HG02852 (cell line): Measurements from ENCODE around the gene ZAP70.
"Not testable (repeated sequence)": the region's sequence is repeated elsewhere in the genome, so short reads cannot be mapped to it uniquely, and the experiment has no call there.

Source experiments
- ATAC-seq: cut with Tn5 transposase; IDR thresholded peaks from one replicate; pipeline ENCODE4 v1.9.1; 2021; ENCODE audit warnings: mild to moderate bottlenecking, moderate library complexity; ENCODE audit not compliant: unreplicated experiment

ZAP70 gene

DNA sequence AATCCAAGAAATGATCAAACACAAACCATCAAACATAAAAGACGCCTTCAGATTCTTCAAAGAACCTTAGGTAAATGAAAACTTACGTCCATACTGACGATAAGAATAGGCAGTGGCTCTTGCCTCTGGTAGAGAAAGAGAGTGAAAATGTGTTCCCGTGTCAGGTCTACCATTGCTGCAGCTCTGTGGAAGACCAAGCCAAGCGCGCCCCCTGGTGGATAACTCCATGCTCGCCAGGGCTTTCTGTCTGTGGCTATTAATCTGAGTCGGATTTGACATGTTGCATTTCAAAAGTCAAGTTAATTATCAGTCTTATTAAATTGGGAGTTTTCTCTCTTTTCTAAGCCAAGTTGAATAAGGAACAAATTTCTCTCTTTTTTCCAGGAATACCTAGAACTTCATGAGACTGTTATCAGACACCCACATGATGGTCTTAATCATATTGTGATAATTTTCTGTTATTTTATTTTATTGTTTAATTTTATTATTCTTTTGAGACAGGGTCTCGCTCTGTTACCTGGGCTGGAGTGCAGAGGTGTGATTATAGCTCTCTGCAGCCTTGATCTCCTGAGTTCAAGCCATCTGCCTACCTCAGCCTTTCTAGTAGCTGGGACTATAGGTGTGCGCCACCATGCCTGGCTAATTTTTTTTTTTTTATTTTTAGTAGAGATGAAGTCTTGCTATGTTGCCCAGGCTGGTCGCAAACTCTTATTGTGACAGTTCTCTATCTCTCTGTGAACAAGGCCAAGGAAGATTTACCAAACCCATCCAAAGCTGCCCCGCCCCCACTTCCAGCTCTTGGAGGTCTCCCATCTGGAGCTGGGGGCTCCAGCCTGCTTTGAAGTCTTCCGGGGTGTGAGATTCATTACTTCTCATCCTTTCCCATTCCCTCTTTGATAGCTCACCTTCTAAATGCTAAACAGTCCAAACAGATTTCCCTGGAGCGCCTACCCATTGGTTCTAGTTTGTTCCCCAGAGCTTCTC is 15.8 kb upstream of the ZAP70 start:
- ATAC-seq = peak; percentile 67

DNA sequence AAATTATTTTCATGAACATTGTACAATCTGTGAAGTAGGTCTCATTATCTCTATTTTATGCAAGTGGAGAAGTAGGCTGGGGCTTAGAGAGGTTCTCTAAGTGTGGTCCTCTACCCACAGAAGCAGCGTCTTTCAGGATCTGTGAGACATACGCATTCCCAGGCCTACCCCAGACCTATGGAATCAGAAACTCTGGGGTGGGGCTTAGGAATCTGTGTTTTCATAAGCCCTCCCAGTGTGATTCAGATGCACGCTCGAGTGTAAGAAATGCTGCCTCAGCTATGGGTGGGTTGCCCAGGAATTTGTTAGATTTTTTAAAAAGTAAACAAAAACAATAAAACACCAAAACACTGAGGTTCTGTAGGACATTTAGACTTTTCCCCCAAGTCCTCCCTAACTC is 14.8 kb upstream of the ZAP70 start:
- ATAC-seq = no peak

DNA sequence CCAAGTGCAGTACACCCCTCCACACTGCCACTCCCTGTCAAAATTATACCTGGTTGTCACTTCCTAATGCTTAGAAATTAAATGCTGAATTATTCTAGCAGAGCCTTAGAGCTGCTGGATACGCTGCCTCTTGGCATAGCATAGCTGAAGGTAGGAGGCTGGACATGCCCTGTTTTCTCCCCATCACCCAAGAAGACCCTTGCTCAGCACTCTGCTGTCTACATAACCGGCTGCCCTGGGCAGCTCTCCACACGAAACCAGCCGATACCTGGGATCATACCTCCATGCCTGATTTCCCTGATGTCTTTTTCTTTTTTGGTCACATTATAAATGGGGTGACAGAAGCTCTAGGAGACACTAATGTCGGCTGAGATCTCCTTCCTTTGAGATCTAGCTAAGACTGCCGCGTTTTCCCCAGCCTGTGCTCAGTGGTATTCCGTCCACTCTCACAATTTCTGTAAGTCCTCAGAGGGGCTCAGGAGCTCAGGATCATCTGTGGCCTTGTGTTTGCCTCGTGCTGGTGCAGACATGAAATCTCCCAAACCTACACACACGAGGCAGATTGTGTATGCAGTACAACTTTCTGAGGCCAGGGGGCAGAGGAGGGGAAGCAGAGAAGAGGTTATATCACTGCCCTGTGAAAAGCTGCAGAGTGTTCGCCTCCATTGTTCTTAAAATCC is 13.5 kb upstream of the ZAP70 start:
- no peak for ATAC-seq

DNA sequence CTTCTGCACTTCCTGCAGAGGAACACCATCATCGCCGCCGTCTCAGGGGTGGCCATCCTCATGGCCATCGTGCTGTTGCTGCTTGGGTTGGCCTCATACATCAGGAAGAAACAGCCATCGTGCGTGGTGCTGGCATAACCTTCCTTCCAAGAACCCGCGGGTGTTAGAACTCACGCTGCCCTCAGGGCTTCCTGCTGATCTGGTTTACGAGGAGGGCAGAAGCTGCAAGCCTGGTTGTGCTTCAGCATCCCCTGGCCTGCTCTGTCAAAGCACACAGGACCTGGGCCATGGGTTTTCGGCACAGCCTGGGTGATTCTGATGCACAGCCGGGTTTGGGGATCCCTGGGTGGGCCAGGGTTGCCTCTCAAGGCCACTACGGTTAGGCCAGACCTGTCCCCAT is 12.2 kb upstream of the ZAP70 start:
- ATAC-seq = no peak

DNA sequence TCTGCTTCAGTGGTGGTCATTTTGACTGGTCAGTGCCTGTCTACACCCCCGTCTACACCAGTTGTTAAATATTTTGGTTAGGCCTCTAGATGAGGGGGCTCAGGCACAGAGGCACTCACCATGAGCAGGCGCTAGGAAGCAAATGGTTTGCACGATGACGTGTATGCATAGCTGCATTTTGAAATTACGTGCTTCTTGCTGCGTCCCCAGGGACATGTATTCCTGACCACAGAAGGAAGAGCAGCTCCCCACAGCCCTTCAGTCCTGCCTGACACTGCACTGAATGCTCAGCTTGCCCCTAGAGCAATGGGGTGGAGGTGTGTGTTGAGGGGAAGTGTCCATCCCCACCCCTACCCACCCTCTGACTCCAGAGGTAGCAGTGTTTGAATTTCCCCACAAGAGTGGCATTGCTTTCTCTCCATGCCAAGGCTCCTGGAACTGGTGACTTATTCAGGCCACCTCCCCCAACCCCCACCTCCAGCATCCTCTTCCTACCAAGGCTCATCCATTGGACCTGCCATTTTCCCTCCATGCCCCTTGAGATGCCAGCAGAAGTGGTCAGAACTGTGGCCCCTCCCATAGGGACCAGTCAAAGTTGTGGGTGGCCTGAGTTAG is 11.4 kb upstream of the ZAP70 start:
- no peak for ATAC-seq

DNA sequence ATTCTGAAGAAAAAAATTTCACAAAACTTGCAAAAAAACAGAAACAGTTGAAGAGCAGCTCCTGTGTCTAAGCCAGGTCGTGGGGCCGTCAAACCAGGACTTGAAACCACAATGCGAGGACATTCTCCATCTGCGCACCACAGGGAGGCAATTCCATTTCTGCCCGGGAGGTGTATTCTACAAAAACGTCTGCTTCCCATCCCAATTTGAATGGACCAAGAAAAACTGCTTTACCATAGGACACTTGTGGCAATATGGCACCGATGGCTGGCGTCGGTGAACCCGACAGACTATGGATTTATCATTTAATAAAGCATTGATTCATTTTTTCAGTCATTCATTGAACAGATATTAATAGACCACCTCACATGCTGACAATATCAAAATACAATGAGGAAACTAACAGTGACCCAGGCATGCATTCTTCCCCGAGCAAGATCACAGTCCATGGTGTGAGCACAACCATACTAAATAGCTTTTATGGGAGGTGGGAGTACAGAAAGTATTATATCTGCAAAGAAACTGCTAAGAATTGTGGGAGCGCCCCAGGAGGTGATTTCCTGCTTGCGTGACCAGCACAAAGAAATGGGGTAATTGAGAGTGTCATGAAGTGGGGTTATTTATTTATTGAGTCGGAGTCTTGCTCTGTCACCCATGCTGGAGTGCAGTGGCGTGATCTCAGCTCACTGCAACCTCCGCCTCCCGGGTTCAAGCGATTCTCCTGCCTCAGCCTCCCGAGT is 10.5 kb upstream of the ZAP70 start:
- no peak for ATAC-seq

DNA sequence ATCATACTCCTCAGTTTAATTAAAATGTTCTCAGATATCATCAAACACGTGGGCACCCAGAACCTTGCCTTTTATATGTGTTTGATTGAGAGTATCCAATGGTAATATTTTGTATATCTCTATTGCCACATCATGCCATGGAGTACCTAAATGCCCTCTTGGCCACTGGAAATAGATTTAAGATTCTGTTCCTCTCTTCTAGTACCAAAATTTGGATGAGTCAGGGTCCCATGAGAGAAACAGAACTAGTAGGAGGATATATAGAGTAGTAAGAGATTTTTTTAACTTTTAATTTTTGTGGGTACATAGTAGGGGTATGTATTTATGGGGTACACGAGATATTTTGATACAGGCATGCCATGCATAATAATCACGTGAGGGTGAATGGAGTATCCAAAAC is 9.6 kb upstream of the ZAP70 start:
- ATAC-seq = no peak

DNA sequence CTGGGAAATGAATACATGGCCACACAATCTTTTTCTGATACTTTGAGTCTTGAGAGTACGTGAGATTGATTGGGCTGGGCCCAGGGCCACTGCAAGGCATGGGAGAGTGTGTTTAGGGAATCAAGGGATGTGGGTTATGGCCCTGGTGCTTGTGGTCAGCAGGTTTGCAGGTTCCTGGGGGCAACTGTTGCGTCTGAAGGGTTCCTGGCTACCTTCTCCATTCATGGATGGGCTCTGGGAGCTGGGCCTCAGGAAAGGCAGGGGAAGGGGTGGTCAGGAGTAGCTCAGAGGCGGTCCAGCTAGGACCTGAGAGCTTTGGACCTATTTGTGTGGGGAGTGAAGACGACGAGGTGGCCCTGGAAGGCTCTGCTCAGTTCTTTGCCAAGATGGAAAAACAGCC is 8.4 kb upstream of the ZAP70 start:
- ATAC-seq = no peak

DNA sequence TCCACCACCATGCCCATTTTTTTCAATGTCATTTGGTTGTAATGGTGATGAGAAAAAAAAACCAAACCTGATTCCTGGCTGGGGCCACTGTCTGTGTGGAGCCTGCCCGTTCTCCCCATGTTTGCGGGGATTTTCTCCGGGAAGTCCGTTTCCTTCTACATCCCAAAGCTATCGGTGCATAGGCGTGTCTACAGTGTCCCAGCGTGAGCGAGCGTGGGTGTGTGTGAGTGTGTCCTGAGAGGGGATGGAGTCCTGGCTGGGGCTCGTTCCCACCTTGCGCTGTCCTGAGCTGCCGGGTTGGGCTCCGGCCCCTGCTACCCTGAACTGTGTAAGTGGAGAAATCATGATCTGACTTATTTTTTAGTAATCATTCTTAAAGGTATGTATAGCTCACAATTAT is 7.3 kb upstream of the ZAP70 start:
- ATAC-seq = no peak

DNA sequence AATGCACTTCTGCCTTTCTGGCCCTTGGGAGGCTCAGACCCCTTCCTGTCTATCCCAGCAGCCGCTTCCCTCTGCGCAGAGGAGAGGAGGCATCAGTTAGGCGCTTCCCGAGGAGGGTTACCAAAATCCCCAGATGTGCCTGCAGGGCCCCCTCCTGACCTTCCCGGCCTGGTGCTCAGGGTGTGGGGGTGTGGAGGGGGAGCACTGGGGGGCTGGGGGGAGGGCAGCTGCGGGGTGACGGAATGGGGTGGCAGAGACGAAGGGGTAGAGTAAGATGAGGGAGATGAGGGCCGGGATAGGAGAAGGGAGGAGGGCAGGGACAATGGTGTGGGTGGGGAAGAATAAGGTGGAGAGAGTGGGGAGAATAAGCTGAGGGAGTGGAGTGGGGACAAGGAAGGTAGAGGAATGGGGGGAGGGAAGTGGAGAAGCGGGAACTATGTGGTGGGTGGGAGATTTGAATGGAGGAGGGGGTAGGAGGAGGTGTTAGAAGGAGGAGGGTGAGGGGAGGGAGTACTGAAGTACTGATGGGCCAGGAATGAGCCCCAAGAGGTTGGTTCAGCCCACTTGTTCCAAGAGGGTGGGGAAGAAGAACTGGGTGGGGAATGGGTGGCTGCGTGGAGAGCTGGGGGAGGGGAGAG is 6.5 kb upstream of the ZAP70 start:
- ATAC-seq = no peak

DNA sequence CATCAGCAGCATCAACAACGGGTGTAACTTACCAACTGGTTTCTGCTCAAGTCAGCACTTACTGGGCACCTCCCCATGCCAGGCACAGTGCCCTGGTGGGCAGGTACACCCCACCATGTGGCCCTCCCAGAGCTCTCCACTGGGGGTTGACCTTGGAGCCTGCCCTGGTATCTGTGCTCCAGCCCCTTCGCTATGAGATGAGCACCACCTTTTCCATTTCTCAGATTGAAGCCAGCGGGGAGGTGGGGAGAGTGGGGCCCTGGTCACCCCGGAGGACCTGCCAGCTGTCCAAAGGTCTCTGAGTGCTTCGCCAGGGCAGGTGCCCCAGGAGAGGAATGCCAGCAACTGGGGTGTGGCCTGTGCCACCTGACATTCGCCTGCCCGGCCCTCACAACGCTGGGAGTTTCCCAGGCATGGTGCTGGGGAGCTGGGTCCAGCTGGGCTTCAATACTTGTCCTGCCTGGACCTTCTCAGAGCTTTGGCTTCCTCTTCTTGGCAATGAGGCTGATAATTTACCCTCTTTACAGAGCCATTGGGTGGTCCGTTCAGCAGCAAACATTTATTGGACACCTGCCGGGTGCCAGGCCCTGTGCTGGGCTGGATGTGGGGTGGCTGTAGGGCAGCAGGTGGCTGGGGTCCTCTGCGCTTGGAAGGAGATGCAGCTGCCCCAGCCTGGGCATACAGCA is 5.9 kb upstream of the ZAP70 start:
- ATAC-seq = no peak

DNA sequence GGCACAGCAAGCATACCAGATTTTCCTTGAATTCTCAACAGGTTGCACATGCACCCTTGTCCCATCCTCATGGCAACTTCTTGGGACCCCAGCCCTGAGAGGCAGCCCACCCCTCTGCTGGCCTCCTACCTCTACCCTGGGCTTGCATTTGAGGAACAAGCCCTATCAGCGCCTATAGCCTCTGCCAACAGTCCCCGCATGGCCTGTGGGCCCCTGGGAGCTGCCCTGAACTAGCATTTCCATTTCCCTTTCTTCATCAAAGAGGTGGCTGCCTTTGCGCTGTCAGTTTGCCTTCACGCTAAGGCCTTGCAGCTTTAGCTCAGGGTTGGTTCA is 5.4 kb upstream of the ZAP70 start:
- no peak for ATAC-seq

DNA sequence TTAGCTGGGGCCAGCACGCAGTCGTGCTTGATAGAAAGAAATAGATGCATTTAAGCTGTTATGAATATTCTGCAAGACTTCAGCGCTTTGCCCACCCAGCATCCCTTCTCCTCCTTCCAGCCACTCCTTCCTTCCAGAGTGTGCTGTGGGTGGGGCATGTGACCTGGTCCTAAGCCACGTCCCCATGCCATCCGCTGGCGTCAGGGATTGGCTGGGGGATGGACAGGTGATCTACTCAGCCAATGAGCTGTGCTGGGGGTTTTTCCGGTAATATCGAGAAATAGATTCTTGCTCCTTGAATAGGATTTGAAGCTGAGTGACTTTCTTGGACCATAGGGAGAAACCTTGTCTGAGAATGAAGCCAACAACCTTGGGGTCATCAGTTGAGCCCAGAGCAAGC is 4.8 kb upstream of the ZAP70 start:
- ATAC-seq = no peak

DNA sequence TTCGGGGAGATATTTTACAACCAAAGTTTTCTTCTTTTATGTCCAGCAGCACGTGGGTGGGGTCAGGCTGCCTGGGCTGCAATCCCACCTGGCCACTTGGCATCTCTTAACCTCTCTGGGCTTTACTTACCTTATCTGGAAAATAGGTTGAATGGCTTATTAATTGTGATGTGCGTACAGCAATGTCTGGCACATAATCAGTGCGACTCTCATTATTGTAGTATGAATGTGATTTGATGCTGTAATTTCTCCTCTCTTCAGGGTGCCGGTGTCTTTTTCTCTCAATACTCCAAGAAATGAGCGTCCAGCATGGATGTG is 2.0 kb upstream of the ZAP70 start:
- ATAC-seq = no peak

DNA sequence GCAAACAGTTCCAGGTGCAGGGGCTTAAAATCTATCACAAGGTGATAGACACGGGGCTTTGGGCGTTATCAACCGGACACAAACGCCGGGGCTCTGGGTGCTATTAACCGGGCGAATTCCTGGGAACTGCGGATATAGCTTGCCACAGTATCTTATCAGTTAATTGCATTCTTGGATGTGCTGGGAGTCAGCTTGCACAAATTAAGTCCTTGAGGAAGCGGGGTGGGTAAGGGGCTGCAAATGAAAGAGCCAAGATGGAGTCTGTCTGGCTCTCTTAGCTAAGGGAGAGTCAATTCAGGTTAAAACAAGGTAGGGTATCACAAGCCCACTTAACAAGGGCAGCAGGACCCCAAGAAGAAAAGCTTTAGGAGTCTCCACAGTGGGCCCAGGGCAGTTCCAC is 1.2 kb upstream of the ZAP70 start:
- ATAC-seq = not testable (repeated sequence)

DNA sequence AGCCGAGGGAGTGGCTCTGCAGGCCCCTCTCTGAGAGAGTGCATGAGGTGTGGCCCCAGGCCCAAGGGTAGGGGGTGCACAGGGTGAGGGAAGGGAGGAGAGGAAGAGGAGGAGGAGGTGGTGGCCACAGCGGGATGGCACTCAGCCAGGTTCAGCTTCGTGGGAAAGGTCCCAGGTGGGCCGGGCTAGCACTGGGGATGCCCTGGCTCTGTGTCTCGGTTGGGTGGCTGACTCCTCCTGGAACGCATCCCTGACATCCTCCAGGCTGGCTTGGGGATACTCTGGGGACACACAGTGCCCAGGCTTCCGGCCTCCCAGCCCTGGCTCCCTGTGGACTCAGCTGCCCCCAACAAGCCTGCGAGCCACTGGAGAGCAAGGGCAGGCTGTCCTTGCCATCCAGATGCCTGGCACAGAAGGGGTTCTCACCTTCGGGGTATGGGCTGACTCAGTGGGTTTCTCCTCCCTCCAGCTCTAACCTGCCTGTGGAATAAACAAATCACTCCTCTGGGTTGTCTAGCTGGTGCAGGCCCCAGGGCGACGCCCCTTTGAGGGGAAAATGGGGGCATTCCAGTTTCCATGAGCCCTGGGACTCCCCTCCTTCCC is 582 bp upstream of the ZAP70 start:
- no peak for ATAC-seq

DNA sequence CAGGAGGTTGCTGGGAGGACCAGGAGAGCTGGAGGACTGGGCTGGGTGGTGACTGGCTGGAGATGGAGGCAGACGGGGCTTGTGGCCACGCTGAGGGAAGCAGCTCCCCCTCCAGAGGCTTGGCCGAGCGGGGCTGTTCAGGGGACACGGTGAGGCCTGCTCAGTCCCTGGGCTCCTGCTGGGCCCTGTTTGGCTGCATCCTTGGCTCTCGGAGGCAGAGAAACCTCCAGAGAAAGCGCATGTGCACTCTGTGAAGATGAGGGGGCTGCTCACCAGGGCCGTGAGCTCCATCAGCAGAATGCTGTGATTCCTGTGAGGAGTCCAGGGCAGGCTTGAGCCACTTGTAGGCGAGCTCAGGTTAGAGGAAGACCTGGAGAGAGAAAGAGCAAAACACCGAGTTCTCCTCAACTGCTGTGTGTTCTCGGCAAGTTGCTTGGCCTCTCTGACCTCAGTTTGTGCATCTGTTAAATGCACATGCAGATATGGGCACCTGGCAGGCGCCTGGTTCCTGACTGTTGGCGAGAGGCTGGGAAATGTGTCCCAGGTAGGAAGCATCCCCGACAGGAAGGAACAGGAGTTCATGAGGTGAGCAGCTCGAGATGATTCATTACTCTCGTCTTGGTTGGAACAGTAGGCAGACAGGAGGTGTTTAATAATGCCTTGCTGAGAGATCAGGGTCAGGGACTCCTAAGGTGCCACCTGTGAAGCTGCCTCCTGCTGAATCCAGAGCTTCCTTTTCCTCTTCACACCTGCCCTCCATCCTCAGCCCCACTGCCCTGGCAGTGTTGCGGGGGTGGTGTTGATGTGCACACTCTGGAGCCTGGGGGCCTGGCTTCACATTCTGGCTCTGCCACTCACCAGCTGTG is 941 bp downstream of the ZAP70 start:
- no peak for ATAC-seq

DNA sequence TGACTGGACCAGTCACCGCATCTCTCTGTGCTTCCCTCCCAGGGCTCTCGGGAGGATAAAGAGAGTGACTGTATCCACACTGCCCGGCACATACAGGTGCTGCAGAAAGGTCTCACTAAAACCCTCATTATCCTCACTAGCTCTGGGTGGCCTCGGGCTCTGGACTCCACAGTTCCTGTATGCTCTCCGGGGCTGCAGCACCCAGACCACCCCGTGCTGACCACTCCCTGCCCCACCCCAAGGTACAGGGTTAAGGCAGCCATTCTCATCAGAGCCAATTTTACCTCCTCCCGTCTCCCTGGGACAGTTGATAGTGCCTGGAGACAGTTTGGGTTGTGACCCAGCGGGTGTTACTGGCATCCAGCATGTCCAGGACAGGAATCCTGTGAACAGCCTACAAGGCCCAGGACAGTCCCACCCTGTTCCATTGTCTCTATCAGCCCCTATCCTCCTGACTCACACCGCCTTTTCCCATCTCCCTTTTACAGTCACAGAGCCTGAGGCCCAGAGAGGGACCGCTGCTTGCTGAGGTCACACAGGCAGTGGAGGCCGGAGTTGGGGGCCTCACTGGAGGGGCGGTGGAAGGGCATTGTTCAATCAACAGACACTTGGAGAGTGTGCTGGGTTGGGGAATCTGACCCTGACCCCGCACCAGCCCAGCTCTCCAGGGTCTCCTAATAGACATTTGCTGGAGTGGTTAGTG is 1.7 kb downstream of the ZAP70 start:
- ATAC-seq = no peak
